ENCODE measurements around the gene CFC1B. TPM values are rescaled to one million over a fixed set of nuclear protein-coding genes. Genes with fewer than 3 reads are reported as not detected.
"Not testable (repeated sequence)": the region's sequence is repeated elsewhere in the genome, so short reads cannot be mapped to it uniquely, and the experiment has no call there.

CFC1B gene
- total and polyA plus RNA-seq, 2 donors (not counting 1 experiment from before 2014, with no cell fraction given), result not detected

DNA sequence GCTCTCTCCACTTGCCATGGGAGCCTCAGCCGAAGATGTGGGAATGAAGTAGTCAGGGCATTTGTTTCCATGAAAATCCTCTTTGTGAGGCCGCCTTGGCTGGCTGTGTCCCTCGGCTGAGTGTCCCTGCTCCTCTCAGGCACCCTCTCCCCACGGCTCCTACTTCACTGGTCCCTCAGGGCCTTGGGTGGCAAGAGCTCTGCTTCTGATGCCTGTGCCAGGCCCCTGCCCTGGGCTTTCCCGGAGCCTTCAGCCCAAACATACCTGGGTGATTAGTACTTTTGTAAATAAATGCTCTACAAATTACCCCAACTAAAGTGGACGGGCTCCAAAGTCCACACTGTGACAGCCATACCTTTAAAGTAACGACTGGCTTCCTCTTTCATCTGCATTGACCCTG lies 15.6 kb downstream of the CFC1B start:
- H3K4me1 Mint-ChIP-seq; H3K36me3 ChIP-seq (replicated peaks in 1 of 2; ENCODE audit: control extremely low read depth in 1 of 2, control insufficient read depth in 1 of 2, extremely low read depth in 1 of 2, insufficient read depth in 2 of 2, low read length in 1 of 2); H3K4me3 ChIP-seq (ENCODE audit: control extremely low read depth in 1 of 5, extremely low read depth in 1 of 5, insufficient read depth in 1 of 5, low read depth in 2 of 5, low read length in 4 of 5); ATAC-seq (ENCODE audit: low read depth); POLR2A ChIA-PET; CTCF ChIA-PET; H3K27me3 ChIP-seq (replicated peaks in 1 of 4; ENCODE audit: control extremely low read depth in 1 of 4, control insufficient read depth in 3 of 4, insufficient read depth in 4 of 4, low read length in 3 of 4); H3K79me2 ChIP-seq (ENCODE audit: control insufficient read depth, insufficient read depth, low read length); H3K9me3 Mint-ChIP-seq (ENCODE audit: insufficient read depth); H3K27ac ChIP-seq (ENCODE audit: low read length in 2 of 2); DNase-seq; H3K27me3 Mint-ChIP-seq; H3K9me3 ChIP-seq (ENCODE audit: control extremely low read depth in 1 of 3, control insufficient read depth in 2 of 3, insufficient read depth in 1 of 3, low read length in 2 of 3); H3K9ac ChIP-seq (ENCODE audit: low read length); H2AFZ ChIP-seq (ENCODE audit: insufficient read depth, low read depth, low read length, poor library complexity, severe bottlenecking); H4K20me1 ChIP-seq (ENCODE audit: control insufficient read depth, insufficient read depth, low read length, poor library complexity, severe bottlenecking); H3K4me1 ChIP-seq (ENCODE audit: control insufficient read depth in 2 of 2, insufficient read depth in 2 of 2, low read length in 2 of 2); H3K27ac Mint-ChIP-seq; intact Hi-C loops (cut with micrococcal nuclease); H3K4me2 ChIP-seq (replicated peaks; ENCODE audit: low read depth, low read length, poor library complexity, severe bottlenecking); H3K4me3 Mint-ChIP-seq: not testable (repeated sequence)
- no CpG with 5 or more reads among the region's 7 CpGs for WGBS (ENCODE audit: insufficient coverage)

DNA sequence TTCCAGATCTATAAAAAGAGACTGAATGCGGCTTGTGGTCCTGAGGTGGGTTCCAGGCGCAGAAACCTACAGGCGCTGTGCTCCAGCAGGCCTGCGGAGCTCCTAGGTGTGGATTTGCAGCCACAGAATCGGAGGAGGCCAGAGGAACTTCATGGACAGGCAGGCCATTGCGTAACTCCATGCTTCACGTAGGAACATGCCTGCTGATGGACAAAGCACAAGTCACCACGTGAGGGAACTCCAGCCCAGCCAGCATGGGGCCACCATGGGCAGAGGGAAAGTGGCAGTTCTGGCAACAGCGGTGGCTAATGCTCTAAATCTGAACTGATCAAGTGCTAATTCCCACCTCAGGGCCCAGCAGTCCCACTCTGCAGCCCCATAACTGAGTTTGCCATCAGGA lies 17.2 kb downstream of the CFC1B start:
- H3K9ac ChIP-seq (ENCODE audit: low read length); H3K27me3 ChIP-seq (replicated peaks in 1 of 4; ENCODE audit: control extremely low read depth in 1 of 4, control insufficient read depth in 3 of 4, insufficient read depth in 4 of 4, low read length in 3 of 4); CTCF ChIA-PET; H3K27me3 Mint-ChIP-seq; H3K79me2 ChIP-seq (ENCODE audit: control insufficient read depth, insufficient read depth, low read length); H3K9me3 Mint-ChIP-seq (ENCODE audit: insufficient read depth); H2AFZ ChIP-seq (ENCODE audit: insufficient read depth, low read depth, low read length, poor library complexity, severe bottlenecking); intact Hi-C loops (cut with micrococcal nuclease); H3K4me1 Mint-ChIP-seq; POLR2A ChIA-PET; H3K4me3 ChIP-seq (ENCODE audit: control extremely low read depth in 1 of 5, extremely low read depth in 1 of 5, insufficient read depth in 1 of 5, low read depth in 2 of 5, low read length in 4 of 5); H3K4me2 ChIP-seq (replicated peaks; ENCODE audit: low read depth, low read length, poor library complexity, severe bottlenecking); H3K27ac Mint-ChIP-seq; H3K4me3 Mint-ChIP-seq; H3K9me3 ChIP-seq (ENCODE audit: control extremely low read depth in 1 of 3, control insufficient read depth in 2 of 3, insufficient read depth in 1 of 3, low read length in 2 of 3); ATAC-seq (ENCODE audit: low read depth); H3K4me1 ChIP-seq (ENCODE audit: control insufficient read depth in 2 of 2, insufficient read depth in 2 of 2, low read length in 2 of 2); DNase-seq; H3K27ac ChIP-seq (ENCODE audit: low read length in 2 of 2); H4K20me1 ChIP-seq (ENCODE audit: control insufficient read depth, insufficient read depth, low read length, poor library complexity, severe bottlenecking); H3K36me3 ChIP-seq (replicated peaks in 1 of 2; ENCODE audit: control extremely low read depth in 1 of 2, control insufficient read depth in 1 of 2, extremely low read depth in 1 of 2, insufficient read depth in 2 of 2, low read length in 1 of 2): not testable (repeated sequence)
- WGBS (ENCODE audit: insufficient coverage), result no CpG with 5 or more reads among the region's 9 CpGs

DNA sequence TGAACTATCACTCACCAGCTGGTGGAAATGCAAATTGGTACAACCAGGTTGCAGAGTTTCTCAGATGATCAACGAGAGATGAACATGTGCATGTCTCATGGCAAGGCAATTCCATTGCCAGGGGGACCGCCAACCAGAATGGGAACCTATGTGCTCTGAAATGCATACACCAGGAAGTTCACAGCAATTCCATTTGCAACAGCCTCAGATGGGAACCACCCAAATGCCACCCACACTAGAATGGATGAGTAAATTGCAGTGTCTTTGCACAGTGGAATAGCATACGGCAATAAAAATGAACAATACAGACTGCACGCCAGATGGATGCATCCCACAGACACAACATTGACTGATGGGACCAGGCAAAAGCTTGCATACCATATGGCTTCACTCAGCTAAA lies 21.8 kb downstream of the CFC1B start:
- H3K9me3 ChIP-seq (ENCODE audit: control extremely low read depth in 1 of 3, control insufficient read depth in 2 of 3, insufficient read depth in 1 of 3, low read length in 2 of 3); ATAC-seq (ENCODE audit: low read depth); H2AFZ ChIP-seq (ENCODE audit: insufficient read depth, low read depth, low read length, poor library complexity, severe bottlenecking): not testable (repeated sequence)

DNA sequence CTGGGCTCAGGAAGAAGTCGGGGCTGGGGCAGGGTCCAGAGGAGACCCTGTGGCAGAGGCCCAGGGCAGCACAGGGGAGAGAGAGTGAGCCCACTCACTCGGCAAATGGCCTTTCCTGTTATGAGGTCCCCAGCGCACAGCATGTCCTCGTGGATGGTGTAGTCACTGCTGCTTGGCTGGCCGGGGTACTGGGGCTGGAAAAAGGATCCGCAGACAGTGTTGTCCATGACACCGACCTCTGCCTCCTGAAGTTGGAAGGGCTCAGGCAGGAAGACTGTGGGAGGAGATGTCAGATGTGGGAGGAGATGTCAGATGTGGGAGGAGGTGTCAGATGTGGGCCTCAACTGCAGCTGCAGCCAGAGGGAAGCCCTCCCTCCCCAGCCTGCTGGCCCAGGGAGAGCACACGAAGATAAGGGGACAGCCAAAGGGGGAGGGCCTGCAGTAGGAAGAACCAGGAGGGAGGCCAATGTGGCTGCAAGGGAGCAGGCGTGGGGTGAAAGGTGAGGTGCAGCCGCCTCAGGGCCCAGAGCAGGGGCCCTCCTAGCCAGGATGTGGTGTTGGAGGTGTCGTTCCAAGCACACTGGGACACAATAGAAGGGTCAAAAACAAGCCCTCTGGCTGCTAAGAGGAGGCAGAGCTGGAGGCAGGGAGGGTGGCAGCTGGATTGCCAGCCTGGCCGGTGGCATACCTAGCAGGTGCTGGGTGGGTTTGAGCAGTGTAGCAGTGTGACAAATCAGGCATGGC lies 22.9 kb downstream of the CFC1B start:
- CTCF ChIA-PET; H3K9me3 Mint-ChIP-seq (ENCODE audit: insufficient read depth); H3K9ac ChIP-seq (ENCODE audit: low read length); H3K4me1 Mint-ChIP-seq; H3K4me3 ChIP-seq (ENCODE audit: control extremely low read depth in 1 of 5, extremely low read depth in 1 of 5, insufficient read depth in 1 of 5, low read depth in 2 of 5, low read length in 4 of 5); H4K20me1 ChIP-seq (ENCODE audit: control insufficient read depth, insufficient read depth, low read length, poor library complexity, severe bottlenecking); H3K36me3 ChIP-seq (replicated peaks in 1 of 2; ENCODE audit: control extremely low read depth in 1 of 2, control insufficient read depth in 1 of 2, extremely low read depth in 1 of 2, insufficient read depth in 2 of 2, low read length in 1 of 2); intact Hi-C loops (cut with micrococcal nuclease); H3K79me2 ChIP-seq (ENCODE audit: control insufficient read depth, insufficient read depth, low read length); H3K27me3 Mint-ChIP-seq; ATAC-seq (ENCODE audit: low read depth); H3K27ac ChIP-seq (ENCODE audit: low read length in 2 of 2); H3K4me1 ChIP-seq (ENCODE audit: control insufficient read depth in 2 of 2, insufficient read depth in 2 of 2, low read length in 2 of 2); DNase-seq; POLR2A ChIA-PET; H3K9me3 ChIP-seq (ENCODE audit: control extremely low read depth in 1 of 3, control insufficient read depth in 2 of 3, insufficient read depth in 1 of 3, low read length in 2 of 3); H2AFZ ChIP-seq (ENCODE audit: insufficient read depth, low read depth, low read length, poor library complexity, severe bottlenecking); H3K27ac Mint-ChIP-seq; H3K4me3 Mint-ChIP-seq; H3K27me3 ChIP-seq (replicated peaks in 1 of 4; ENCODE audit: control extremely low read depth in 1 of 4, control insufficient read depth in 3 of 4, insufficient read depth in 4 of 4, low read length in 3 of 4); H3K4me2 ChIP-seq (replicated peaks; ENCODE audit: low read depth, low read length, poor library complexity, severe bottlenecking): not testable (repeated sequence)
- WGBS (ENCODE audit: insufficient coverage), result no CpG with 5 or more reads among the region's 12 CpGs

More for the DNA sequence above, 21.8 kb downstream of the CFC1B start:
- H3K4me2 ChIP-seq (replicated peaks; ENCODE audit: low read depth, low read length, poor library complexity, severe bottlenecking); H3K4me3 Mint-ChIP-seq; H3K36me3 ChIP-seq (replicated peaks in 1 of 2; ENCODE audit: control extremely low read depth in 1 of 2, control insufficient read depth in 1 of 2, extremely low read depth in 1 of 2, insufficient read depth in 2 of 2, low read length in 1 of 2); H3K27ac Mint-ChIP-seq; H3K79me2 ChIP-seq (ENCODE audit: control insufficient read depth, insufficient read depth, low read length); H4K20me1 ChIP-seq (ENCODE audit: control insufficient read depth, insufficient read depth, low read length, poor library complexity, severe bottlenecking); POLR2A ChIA-PET; H3K27me3 ChIP-seq (replicated peaks in 1 of 4; ENCODE audit: control extremely low read depth in 1 of 4, control insufficient read depth in 3 of 4, insufficient read depth in 4 of 4, low read length in 3 of 4); H3K9me3 Mint-ChIP-seq (ENCODE audit: insufficient read depth); intact Hi-C loops (cut with micrococcal nuclease); H3K27ac ChIP-seq (ENCODE audit: low read length in 2 of 2); H3K4me3 ChIP-seq (ENCODE audit: control extremely low read depth in 1 of 5, extremely low read depth in 1 of 5, insufficient read depth in 1 of 5, low read depth in 2 of 5, low read length in 4 of 5); H3K4me1 Mint-ChIP-seq; H3K9ac ChIP-seq (ENCODE audit: low read length); DNase-seq; CTCF ChIA-PET; H3K4me1 ChIP-seq (ENCODE audit: control insufficient read depth in 2 of 2, insufficient read depth in 2 of 2, low read length in 2 of 2); H3K27me3 Mint-ChIP-seq: not testable (repeated sequence)
- no CpG with 5 or more reads among the region's 4 CpGs for WGBS (ENCODE audit: insufficient coverage)
